ENCODE data around the gene NFYA.

DNA sequence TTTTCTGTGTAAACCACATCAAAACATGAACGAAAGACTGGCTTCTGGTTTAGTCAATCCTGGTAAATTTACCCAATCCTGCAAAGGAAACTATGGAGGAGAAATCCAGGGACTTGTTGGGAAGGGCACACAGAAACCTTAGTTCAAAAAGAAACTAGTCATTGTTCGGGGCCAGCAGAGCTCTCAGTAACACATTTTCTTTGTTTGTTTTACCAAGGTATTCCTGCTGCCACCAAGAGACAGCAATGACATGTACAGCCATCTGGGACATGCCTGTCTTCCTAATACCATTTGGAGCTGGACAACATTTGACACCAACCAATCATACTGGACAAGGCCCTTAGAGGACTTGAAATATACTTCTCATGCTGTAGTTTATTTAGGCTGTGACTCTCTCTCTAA lies 8.9 kb upstream of the NFYA start:
- TF ChIP-seq, protein P1, sequence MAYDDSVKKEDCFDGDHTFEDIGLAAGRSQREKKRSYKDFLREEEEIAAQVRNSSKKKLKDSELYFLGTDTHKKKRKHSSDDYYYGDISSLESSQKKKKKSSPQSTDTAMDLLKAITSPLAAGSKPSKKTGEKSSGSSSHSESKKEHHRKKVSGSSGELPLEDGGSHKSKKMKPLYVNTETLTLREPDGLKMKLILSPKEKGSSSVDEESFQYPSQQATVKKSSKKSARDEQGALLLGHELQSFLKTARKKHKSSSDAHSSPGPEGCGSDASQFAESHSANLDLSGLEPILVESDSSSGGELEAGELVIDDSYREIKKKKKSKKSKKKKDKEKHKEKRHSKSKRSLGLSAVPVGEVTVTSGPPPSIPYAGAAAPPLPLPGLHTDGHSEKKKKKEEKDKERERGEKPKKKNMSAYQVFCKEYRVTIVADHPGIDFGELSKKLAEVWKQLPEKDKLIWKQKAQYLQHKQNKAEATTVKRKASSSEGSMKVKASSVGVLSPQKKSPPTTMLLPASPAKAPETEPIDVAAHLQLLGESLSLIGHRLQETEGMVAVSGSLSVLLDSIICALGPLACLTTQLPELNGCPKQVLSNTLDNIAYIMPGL (CRISPR knock-in tag; IDR thresholded peaks at IDR 0.05; ENCODE audit: borderline replicate concordance in 1 of 2, low read depth in 1 of 2) = no peak
- TF ChIP-seq, protein P2, sequence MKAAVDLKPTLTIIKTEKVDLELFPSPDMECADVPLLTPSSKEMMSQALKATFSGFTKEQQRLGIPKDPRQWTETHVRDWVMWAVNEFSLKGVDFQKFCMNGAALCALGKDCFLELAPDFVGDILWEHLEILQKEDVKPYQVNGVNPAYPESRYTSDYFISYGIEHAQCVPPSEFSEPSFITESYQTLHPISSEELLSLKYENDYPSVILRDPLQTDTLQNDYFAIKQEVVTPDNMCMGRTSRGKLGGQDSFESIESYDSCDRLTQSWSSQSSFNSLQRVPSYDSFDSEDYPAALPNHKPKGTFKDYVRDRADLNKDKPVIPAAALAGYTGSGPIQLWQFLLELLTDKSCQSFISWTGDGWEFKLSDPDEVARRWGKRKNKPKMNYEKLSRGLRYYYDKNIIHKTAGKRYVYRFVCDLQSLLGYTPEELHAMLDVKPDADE (CRISPR knock-in tag; IDR thresholded peaks at IDR 0.05) = no peak
- TF ChIP-seq, protein P3, sequence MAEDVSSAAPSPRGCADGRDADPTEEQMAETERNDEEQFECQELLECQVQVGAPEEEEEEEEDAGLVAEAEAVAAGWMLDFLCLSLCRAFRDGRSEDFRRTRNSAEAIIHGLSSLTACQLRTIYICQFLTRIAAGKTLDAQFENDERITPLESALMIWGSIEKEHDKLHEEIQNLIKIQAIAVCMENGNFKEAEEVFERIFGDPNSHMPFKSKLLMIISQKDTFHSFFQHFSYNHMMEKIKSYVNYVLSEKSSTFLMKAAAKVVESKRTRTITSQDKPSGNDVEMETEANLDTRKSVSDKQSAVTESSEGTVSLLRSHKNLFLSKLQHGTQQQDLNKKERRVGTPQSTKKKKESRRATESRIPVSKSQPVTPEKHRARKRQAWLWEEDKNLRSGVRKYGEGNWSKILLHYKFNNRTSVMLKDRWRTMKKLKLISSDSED (CRISPR knock-in tag; IDR thresholded peaks at IDR 0.05) = no peak
- TF ChIP-seq ZNF510 (CRISPR knock-in tag; IDR thresholded peaks at IDR 0.05; ENCODE audit: low read depth) (no peak), ZNF251 (CRISPR knock-in tag; IDR thresholded peaks at IDR 0.05) (no peak)
